MCF 10A (cell line): Measurements from ENCODE around the gene KIZ. TPM values are rescaled to one million over a fixed set of nuclear protein-coding genes. Genes with fewer than 3 reads are reported as not detected.

Source experiments
- BruUV-seq: library from RNA; stranded (reverse); fragments of 400-500 nt; replicated peaks from 2 replicates; lab custom pipeline; 2021; lab: Mats Ljungman, UMichigan
- CTCF ChIA-PET: fragments of 300-600 bp; sonication (Branson Sonifier 250); formaldehyde crosslinking; extraction: SDS; loops from one replicate; lab custom pipeline; 2021; ENCODE audit warnings: antibody characterized with exemption, inconsistent platforms; lab: Yijun Ruan, JAX
- POLR2A ChIA-PET: fragments of 300-600, 350-650 bp; sonication (Branson Sonifier 250); formaldehyde crosslinking; extraction: SDS; loops from one replicate; lab custom pipeline; 2020; ENCODE audit warnings: antibody characterized with exemption, inconsistent platforms; lab: Yijun Ruan, JAX
- DNase-seq: peaks from one replicate; pipeline ENCODE4 v3.0.0-alpha.2; 2018; ENCODE audit not compliant: unreplicated experiment
- H3K27ac Mint-ChIP-seq: one replicate; pipeline ENCODE4 v1.8.0; 2022; ENCODE audit warnings: mild to moderate bottlenecking, low read depth, mixed read lengths; ENCODE audit not compliant: unreplicated experiment
- H3K27me3 Mint-ChIP-seq: one replicate; pipeline ENCODE4 v1.8.0; 2022; ENCODE audit warnings: mixed read lengths; ENCODE audit not compliant: insufficient read depth, unreplicated experiment
- H3K36me3 Mint-ChIP-seq: one replicate; pipeline ENCODE4 v1.8.0; 2022; ENCODE audit warnings: mild to moderate bottlenecking, moderate library complexity, mixed read lengths; ENCODE audit not compliant: insufficient read depth, unreplicated experiment
- H3K4me1 Mint-ChIP-seq: one replicate; pipeline ENCODE4 v1.8.0; 2022; ENCODE audit warnings: mixed read lengths; ENCODE audit not compliant: insufficient read depth, unreplicated experiment
- H3K4me3 Mint-ChIP-seq: one replicate; pipeline ENCODE4 v1.8.0; 2022; ENCODE audit warnings: mild to moderate bottlenecking, moderate library complexity, mixed read lengths; ENCODE audit not compliant: unreplicated experiment
- H3K9me3 Mint-ChIP-seq: one replicate; pipeline ENCODE4 v1.8.0; 2022; ENCODE audit warnings: mixed read lengths; ENCODE audit not compliant: unreplicated experiment
- CTCF ChIP-seq: fragments of 200-600 bp; IDR thresholded peaks from one replicate; pipeline ENCODE4 v1.8.0; 2022; ENCODE audit warnings: antibody characterized with exemption, mild to moderate bottlenecking; ENCODE audit not compliant: unreplicated experiment
- intact Hi-C: fragments of 100-400 bp; cut with micrococcal nuclease; formaldehyde crosslinking; loops from 2 replicates; pipeline ENCODE4 v1.14.1; 2022
- total RNA-seq: library from RNA; stranded (reverse); gene quantifications from 2 replicates; pipeline ENCODE4 v1.2.3, GENCODE V29; 2022

Gene KIZ
- total RNA-seq, 1 experiment from 2014 or later, result 56.1 TPM

GRCh38 chr20:21228511-21228910 lies 102.6 kb downstream of the KIZ start:
- TF ChIP-seq CTCF, result no peak
- no peak overlapping the region for H3K27ac Mint-ChIP-seq
- H3K4me3 Mint-ChIP-seq, result no peak overlapping the region
- peaks cover 24% of the 10 kb centered on the region for H3K36me3 Mint-ChIP-seq
- H3K4me1 Mint-ChIP-seq, result no peaks in the 10 kb centered on the region
- H3K27me3 Mint-ChIP-seq, result no peaks in the 10 kb centered on the region
- BruUV-seq, result no TSS peak
- ChIA-PET POLR2A (interaction anchor here (0.7 to 0.9 kb wide), 2 partner anchors 45 to 49 kb away, joined by 3 read pairs; no protein-coding TSS in a partner anchor), CTCF (interaction anchor here (0.6 to 3.4 kb wide), 15 partner anchors 10 to 604 kb away, joined by 3 to 38 read pairs (median 5); no protein-coding TSS in a partner anchor)
- intact Hi-C loops, result no loop called here
- no peaks in the 10 kb centered on the region for H3K9me3 Mint-ChIP-seq
- DNase-seq, result no peak

GRCh38 chr20:21229163-21229562 lies 103.3 kb downstream of the KIZ start:
- peak; percentile 3 for DNase-seq
- TF ChIP-seq CTCF, result no peak
- BruUV-seq, result no TSS peak
- Mint-ChIP-seq H3K9me3 (no peaks in the 10 kb centered on the region), H3K27me3 (no peaks in the 10 kb centered on the region), H3K27ac (peak overlapping the region; percentile 27), H3K4me1 (no peaks in the 10 kb centered on the region), H3K36me3 (peaks cover 20% of the 10 kb centered on the region), H3K4me3 (no peak overlapping the region)
- intact Hi-C loops, result no loop called here
- ChIA-PET CTCF (interaction anchor here (0.6 to 3.4 kb wide), 16 partner anchors 10 to 605 kb away, joined by 3 to 38 read pairs (median 4); no protein-coding TSS in a partner anchor), POLR2A (interaction anchor here (0.9 to 1.2 kb wide), 2 partner anchors 45 to 46 kb away, joined by 3 read pairs; no protein-coding TSS in a partner anchor)

GRCh38 chr20:21230220-21230619 lies 104.3 kb downstream of the KIZ start:
- intact Hi-C loops, result no loop called here
- H3K36me3 Mint-ChIP-seq, result peaks cover 20% of the 10 kb centered on the region
- no peak overlapping the region for H3K4me3 Mint-ChIP-seq
- H3K9me3 Mint-ChIP-seq, result no peaks in the 10 kb centered on the region
- no peaks in the 10 kb centered on the region for H3K27me3 Mint-ChIP-seq
- BruUV-seq, result no TSS peak
- H3K4me1 Mint-ChIP-seq, result no peaks in the 10 kb centered on the region
- POLR2A ChIA-PET, result interaction anchor here (0.6 to 1.2 kb wide), 2 partner anchors 11 to 46 kb away, joined by 3 to 5 read pairs; no protein-coding TSS in a partner anchor
- no peak overlapping the region for H3K27ac Mint-ChIP-seq
- CTCF ChIA-PET, result interaction anchor here (0.6 to 3.4 kb wide), 11 partner anchors 68 to 393 kb away, joined by 3 to 38 read pairs (median 3); no protein-coding TSS in a partner anchor
- no peak for TF ChIP-seq CTCF
- DNase-seq, result no peak

GRCh38 chr20:21230686-21231085 lies 104.8 kb downstream of the KIZ start:
- intact Hi-C loops, result no loop called here
- no peak for TF ChIP-seq CTCF
- no TSS peak for BruUV-seq
- no peak for DNase-seq
- no peak overlapping the region for H3K27ac Mint-ChIP-seq
- H3K9me3 Mint-ChIP-seq, result no peaks in the 10 kb centered on the region
- no peaks in the 10 kb centered on the region for H3K27me3 Mint-ChIP-seq
- ChIA-PET CTCF (interaction anchor here (1.0 to 3.4 kb wide), 6 partner anchors 274 to 393 kb away, joined by 3 to 38 read pairs (median 5); no protein-coding TSS in a partner anchor), POLR2A (interaction anchor here (1.2 kb wide), 1 partner anchor 47 kb away, joined by 3 read pairs; no protein-coding TSS in a partner anchor)
- H3K4me1 Mint-ChIP-seq, result peaks cover under 1% of the 10 kb centered on the region
- peaks cover 20% of the 10 kb centered on the region for H3K36me3 Mint-ChIP-seq
- no peak overlapping the region for H3K4me3 Mint-ChIP-seq
